ENCODE measurements around the gene PRRG1. TPM values are rescaled to one million over a fixed set of nuclear protein-coding genes. Genes with fewer than 3 reads are reported as not detected.

PRRG1 gene
- total RNA-seq, 1 experiment from 2014 or later = 34.4 TPM

- no peaks in the 10 kb centered on the region for H3K36me3 ChIP-seq (ENCODE audit: low read depth)
- H3K27ac ChIP-seq = no peak overlapping the region
- BruUV-seq (replicated peaks) = no TSS peak
- no peaks in the 10 kb centered on the region for H3K4me1 ChIP-seq (replicated peaks; ENCODE audit: insufficient read depth)
- H3K79me2 ChIP-seq (ENCODE audit: low read depth) = no peaks in the 10 kb centered on the region
- DNase-seq = no peak
- ChIA-PET CTCF (no interaction called here), POLR2A (ENCODE audit: unreplicated experiment) (no interaction called here)
- no peaks in the 10 kb centered on the region for H4K20me1 ChIP-seq (ENCODE audit: insufficient read depth)
- H3K9me3 ChIP-seq (ENCODE audit: insufficient read depth, low read depth) = no peaks in the 10 kb centered on the region
- H3F3A ChIP-seq (ENCODE audit: insufficient read depth, low read depth) = no peaks in the 10 kb centered on the region
- no peak overlapping the region for H2AFZ ChIP-seq
- H3K4me3 ChIP-seq = no peak overlapping the region
- TF ChIP-seq CTCF (conservative IDR thresholded peaks at IDR 0.05) (no peak), EZH2 (IDR thresholded peaks at IDR 0.05; ENCODE audit: low read depth) (no peak)
- no peak overlapping the region for H3K4me2 ChIP-seq
- H3K9me2 ChIP-seq (ENCODE audit: insufficient read depth) = no peaks in the 10 kb centered on the region
- intact Hi-C loops (cut with micrococcal nuclease; ENCODE audit: unreplicated experiment) = no loop called here
- H3K27me3 ChIP-seq (ENCODE audit: insufficient read depth, low read depth) = no peaks in the 10 kb centered on the region
Observed at GRCh38 chrX:37485429-37485828, 136.3 kb downstream of the PRRG1 start.

GRCh38 chrX:37487271-37487670, 138.1 kb downstream of the PRRG1 start:
- no TSS peak for BruUV-seq (replicated peaks)
- H3K4me3 ChIP-seq = no peak overlapping the region
- no peaks in the 10 kb centered on the region for H4K20me1 ChIP-seq (ENCODE audit: insufficient read depth)
- ChIA-PET POLR2A (ENCODE audit: unreplicated experiment) (no interaction called here), CTCF (no interaction called here)
- no peaks in the 10 kb centered on the region for H3K9me2 ChIP-seq (ENCODE audit: insufficient read depth)
- H3K4me2 ChIP-seq = no peak overlapping the region
- no peaks in the 10 kb centered on the region for H3K36me3 ChIP-seq (ENCODE audit: low read depth)
- H2AFZ ChIP-seq = no peak overlapping the region
- no peaks in the 10 kb centered on the region for H3F3A ChIP-seq (ENCODE audit: insufficient read depth, low read depth)
- H3K9me3 ChIP-seq (ENCODE audit: insufficient read depth, low read depth) = no peaks in the 10 kb centered on the region
- no peaks in the 10 kb centered on the region for H3K27me3 ChIP-seq (ENCODE audit: insufficient read depth, low read depth)
- no peak for DNase-seq
- intact Hi-C loops (cut with micrococcal nuclease; ENCODE audit: unreplicated experiment) = no loop called here
- no peak overlapping the region for H3K27ac ChIP-seq
- no peaks in the 10 kb centered on the region for H3K4me1 ChIP-seq (replicated peaks; ENCODE audit: insufficient read depth)
- H3K79me2 ChIP-seq (ENCODE audit: low read depth) = no peaks in the 10 kb centered on the region
- TF ChIP-seq EZH2 (IDR thresholded peaks at IDR 0.05; ENCODE audit: low read depth) (no peak), CTCF (conservative IDR thresholded peaks at IDR 0.05) (no peak)

GRCh38 chrX:37488323-37488722, 139.2 kb downstream of the PRRG1 start:
- CTCF ChIA-PET = no interaction called here
- no peaks in the 10 kb centered on the region for H3K4me1 ChIP-seq (replicated peaks; ENCODE audit: insufficient read depth)
- no peak for DNase-seq
- no peak overlapping the region for H2AFZ ChIP-seq
- no peak overlapping the region for H3K27ac ChIP-seq
- H3K27me3 ChIP-seq (ENCODE audit: insufficient read depth, low read depth) = no peaks in the 10 kb centered on the region
- H3K4me2 ChIP-seq = no peak overlapping the region
- BruUV-seq (replicated peaks) = no TSS peak
- intact Hi-C loops (cut with micrococcal nuclease; ENCODE audit: unreplicated experiment) = no loop called here
- no peaks in the 10 kb centered on the region for H3K9me3 ChIP-seq (ENCODE audit: insufficient read depth, low read depth)
- no peaks in the 10 kb centered on the region for H3K36me3 ChIP-seq (ENCODE audit: low read depth)
- no peaks in the 10 kb centered on the region for H3K79me2 ChIP-seq (ENCODE audit: low read depth)
- H3K9me2 ChIP-seq (ENCODE audit: insufficient read depth) = no peaks in the 10 kb centered on the region
- H3F3A ChIP-seq (ENCODE audit: insufficient read depth, low read depth) = no peaks in the 10 kb centered on the region
- POLR2A ChIA-PET (ENCODE audit: unreplicated experiment) = no interaction called here
- no peak overlapping the region for H3K4me3 ChIP-seq
- H4K20me1 ChIP-seq (ENCODE audit: insufficient read depth) = no peaks in the 10 kb centered on the region
- TF ChIP-seq EZH2 (IDR thresholded peaks at IDR 0.05; ENCODE audit: low read depth) (no peak), CTCF (conservative IDR thresholded peaks at IDR 0.05) (no peak)
